IPS-20b (cell line): ENCODE results near the gene TRPM2.
A peak's percentile ranks its signal among the peaks of the same experiment; 100 is the strongest.

Experiments
- H3K27ac ChIP-seq: one replicate; pipeline ENCODE4 v1.5.1; 2013; ENCODE audit warnings: low read length
- H3K27me3 ChIP-seq: 2 replicates; pipeline ENCODE4 v1.6.1; 2013; ENCODE audit warnings: mild to moderate bottlenecking, low read length, inconsistent platforms; ENCODE audit not compliant: insufficient read depth
- H3K36me3 ChIP-seq: 2 replicates; pipeline ENCODE4 v1.6.1; 2013; ENCODE audit warnings: low read depth, mild to moderate bottlenecking, inconsistent platforms, low read length, moderate library complexity; ENCODE audit not compliant: insufficient read depth
- H3K4me1 ChIP-seq: 2 replicates; pipeline ENCODE4 v1.6.1; 2013; ENCODE audit warnings: mild to moderate bottlenecking, control low read depth, inconsistent platforms, low read length, moderate library complexity; ENCODE audit not compliant: insufficient read depth
- H3K4me3 ChIP-seq: 2 replicates; pipeline ENCODE4 v1.5.1; 2013; ENCODE audit warnings: mild to moderate bottlenecking, low read length, inconsistent platforms
- H3K9ac ChIP-seq: 2 replicates; pipeline ENCODE4 v1.6.1; 2013; ENCODE audit warnings: low read depth, mild to moderate bottlenecking, inconsistent platforms, low read length, moderate library complexity
- H3K9me3 ChIP-seq: 2 replicates; pipeline ENCODE4 v1.6.1; 2013; ENCODE audit warnings: mild to moderate bottlenecking, low read depth, low read length, inconsistent platforms; ENCODE audit not compliant: insufficient read depth

TRPM2 gene

GRCh38 chr21:44448651-44449131 lies 95.3 kb downstream of the TRPM2 start:
- H3K4me1 ChIP-seq: no peaks in the 10 kb centered on the region
- no peak overlapping the region for H3K27ac ChIP-seq
- no peaks in the 10 kb centered on the region for H3K36me3 ChIP-seq
- peaks cover under 1% of the 10 kb centered on the region for H3K27me3 ChIP-seq
- no peak overlapping the region for H3K4me3 ChIP-seq
- H3K9ac ChIP-seq: no peak overlapping the region
- H3K9me3 ChIP-seq: no peaks in the 10 kb centered on the region

- Histone ChIP-seq H3K27ac (no peak overlapping the region), H3K9me3 (no peaks in the 10 kb centered on the region), H3K27me3 (peaks cover 8% of the 10 kb centered on the region), H3K9ac (no peak overlapping the region), H3K4me3 (no peak overlapping the region), H3K36me3 (no peaks in the 10 kb centered on the region), H3K4me1 (no peaks in the 10 kb centered on the region)
These were observed 96.3 kb downstream of the TRPM2 start for GRCh38 chr21:44449473-44450363.

DNA sequence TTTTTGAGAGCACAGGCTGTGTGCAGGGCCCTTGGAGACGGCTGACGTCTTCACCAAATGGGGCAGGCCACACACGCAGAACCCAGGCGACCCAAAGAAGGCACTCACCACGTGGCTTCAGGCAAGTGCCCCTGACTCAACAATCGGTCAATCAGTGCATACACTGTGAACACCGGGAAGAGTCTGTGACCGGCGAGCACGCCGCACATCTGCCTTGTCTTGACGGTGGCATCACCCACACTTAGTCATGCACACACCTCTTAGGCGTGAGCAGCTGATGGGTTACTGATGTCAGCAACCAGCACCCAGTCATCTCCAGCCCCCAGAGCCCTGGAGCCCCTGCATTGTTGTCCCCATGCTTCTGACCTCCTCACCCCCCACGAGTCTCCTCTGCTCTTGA lies 97.0 kb downstream of the TRPM2 start:
- Histone ChIP-seq H3K4me1 (no peaks in the 10 kb centered on the region), H3K9me3 (no peaks in the 10 kb centered on the region), H3K36me3 (no peaks in the 10 kb centered on the region), H3K9ac (no peak overlapping the region), H3K27ac (no peak overlapping the region), H3K4me3 (no peak overlapping the region), H3K27me3 (peaks cover 8% of the 10 kb centered on the region)

- Histone ChIP-seq H3K27ac (no peak overlapping the region), H3K36me3 (no peaks in the 10 kb centered on the region), H3K27me3 (peaks cover 9% of the 10 kb centered on the region), H3K4me1 (no peaks in the 10 kb centered on the region), H3K9ac (no peak overlapping the region), H3K4me3 (no peak overlapping the region), H3K9me3 (no peaks in the 10 kb centered on the region)
These were observed 97.6 kb downstream of the TRPM2 start for GRCh38 chr21:44450999-44451398.

DNA sequence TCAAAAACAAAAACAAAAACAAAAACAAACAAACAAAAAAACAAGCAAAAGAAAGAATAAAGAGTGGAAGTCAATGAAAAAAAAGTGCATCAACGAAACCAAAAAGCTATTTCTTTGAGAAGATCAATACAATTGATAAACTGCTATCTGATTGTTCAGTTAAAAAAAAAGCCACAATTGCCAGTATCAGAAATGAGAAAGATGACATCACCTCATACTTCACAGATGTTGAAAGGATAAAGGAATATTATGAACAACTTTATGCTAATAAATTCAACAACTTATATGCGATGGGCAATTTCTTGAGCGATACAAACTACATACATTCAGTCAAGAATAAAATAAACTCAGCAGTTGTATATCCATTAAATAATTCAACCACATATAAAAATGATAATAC lies 99.7 kb downstream of the TRPM2 start:
- no peaks in the 10 kb centered on the region for H3K4me1 ChIP-seq
- H3K27me3 ChIP-seq: peaks cover 15% of the 10 kb centered on the region
- no peaks in the 10 kb centered on the region for H3K9me3 ChIP-seq
- H3K27ac ChIP-seq: no peak overlapping the region
- no peak overlapping the region for H3K9ac ChIP-seq
- no peaks in the 10 kb centered on the region for H3K36me3 ChIP-seq
- no peak overlapping the region for H3K4me3 ChIP-seq

GRCh38 chr21:44454058-44454457 lies 100.6 kb downstream of the TRPM2 start:
- Histone ChIP-seq H3K27ac (no peak overlapping the region), H3K27me3 (peaks cover 15% of the 10 kb centered on the region), H3K4me1 (no peaks in the 10 kb centered on the region), H3K36me3 (no peaks in the 10 kb centered on the region), H3K9ac (no peak overlapping the region), H3K4me3 (no peak overlapping the region), H3K9me3 (no peaks in the 10 kb centered on the region)

DNA sequence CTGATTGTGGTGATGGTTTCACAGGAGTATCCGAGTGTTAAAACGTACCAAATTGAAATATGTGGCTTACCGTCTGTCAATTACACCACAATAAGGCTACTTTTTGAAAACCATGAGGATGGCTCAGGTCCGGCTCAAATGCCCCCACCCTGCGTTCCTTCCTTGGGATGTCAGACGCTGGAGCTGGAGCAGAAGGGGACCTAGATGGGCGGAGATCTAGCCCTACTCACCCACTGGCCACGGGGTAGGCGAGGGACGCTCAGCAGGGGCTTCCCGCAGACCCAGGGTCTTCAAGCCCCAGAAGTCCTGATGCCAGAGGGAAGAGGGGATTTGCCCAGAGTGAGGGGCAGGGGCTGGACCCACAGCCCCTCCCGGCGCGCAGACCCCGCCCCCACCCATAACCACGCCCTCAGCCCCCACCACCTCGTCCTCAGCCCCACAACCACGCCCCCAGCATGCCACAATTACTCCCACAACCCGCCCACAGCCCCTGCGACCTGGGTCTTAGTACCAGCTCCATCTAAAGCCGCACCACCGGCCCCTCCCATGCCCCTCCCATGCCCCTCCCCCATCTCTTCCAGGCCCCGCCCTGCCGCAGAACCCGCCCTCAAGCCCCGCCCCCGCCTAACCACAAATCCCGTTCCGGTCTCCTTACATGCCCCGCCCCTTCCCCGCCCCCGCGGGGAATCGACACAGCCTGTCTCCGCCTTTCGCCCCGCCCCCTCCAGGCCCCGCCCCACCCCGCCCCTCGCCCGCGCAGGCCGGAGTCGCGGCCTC lies 101.5 kb downstream of the TRPM2 start, which contains the start of gene LRRC3:
Gene LRRC3 (plus strand): TSS at position 764 of the 777 bp plus-strand sequence. CDS start 1,135 bp downstream, outside the sequence.
- H3K4me1 ChIP-seq: no peaks in the 10 kb centered on the region
- no peak within 1 kb of the TSS for H3K27ac ChIP-seq
- no peak within 1 kb of the TSS for H3K9ac ChIP-seq
- no peaks in the 10 kb centered on the region for H3K36me3 ChIP-seq
- peaks cover 15% of the 10 kb centered on the region for H3K27me3 ChIP-seq
- H3K4me3 ChIP-seq: peak within 1 kb of the TSS; percentile 71
- H3K9me3 ChIP-seq: no peaks in the 10 kb centered on the region

DNA sequence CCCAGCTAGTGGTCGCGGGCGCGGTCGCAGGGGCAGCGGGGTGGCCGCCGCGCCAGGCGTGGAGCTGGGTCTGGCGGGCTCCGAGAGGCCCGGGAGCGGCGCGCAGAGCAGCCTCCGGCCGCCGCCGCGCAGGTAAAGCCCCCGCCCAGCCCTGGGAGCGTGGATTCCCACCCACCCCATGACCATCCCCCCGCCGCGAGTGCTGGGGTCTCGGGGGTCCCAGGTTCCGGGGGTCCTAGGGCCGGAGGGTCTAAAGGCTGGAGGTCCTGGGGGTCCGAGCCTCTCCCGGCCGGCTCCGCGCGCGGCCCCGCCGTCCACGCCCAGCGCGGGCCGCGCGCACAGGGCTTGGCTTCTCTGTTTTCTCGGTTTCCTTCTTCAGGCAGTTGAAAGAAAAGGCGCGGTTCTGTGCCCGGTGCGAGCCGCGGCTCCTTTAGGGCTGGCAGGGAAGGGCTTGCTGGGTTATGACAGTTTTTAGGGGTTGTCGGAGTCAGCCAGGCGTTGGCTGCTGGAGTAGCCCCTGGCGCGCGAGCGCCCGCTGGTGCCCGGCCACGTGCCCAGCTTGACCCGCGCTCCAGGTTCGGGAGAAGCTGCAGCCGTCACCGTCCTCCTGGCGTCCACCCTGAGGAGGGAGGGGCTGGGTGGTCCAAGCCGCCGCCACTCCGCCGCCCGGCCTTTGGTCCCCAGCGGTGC lies 102.2 kb downstream of the TRPM2 start:
- no peaks in the 10 kb centered on the region for H3K4me1 ChIP-seq
- H3K36me3 ChIP-seq: no peaks in the 10 kb centered on the region
- no peak overlapping the region for H3K9ac ChIP-seq
- peaks cover 15% of the 10 kb centered on the region for H3K27me3 ChIP-seq
- H3K27ac ChIP-seq: no peak overlapping the region
- no peaks in the 10 kb centered on the region for H3K9me3 ChIP-seq
- H3K4me3 ChIP-seq: peak overlapping the region; percentile 66; the same call in 1 of the 2 replicates

DNA sequence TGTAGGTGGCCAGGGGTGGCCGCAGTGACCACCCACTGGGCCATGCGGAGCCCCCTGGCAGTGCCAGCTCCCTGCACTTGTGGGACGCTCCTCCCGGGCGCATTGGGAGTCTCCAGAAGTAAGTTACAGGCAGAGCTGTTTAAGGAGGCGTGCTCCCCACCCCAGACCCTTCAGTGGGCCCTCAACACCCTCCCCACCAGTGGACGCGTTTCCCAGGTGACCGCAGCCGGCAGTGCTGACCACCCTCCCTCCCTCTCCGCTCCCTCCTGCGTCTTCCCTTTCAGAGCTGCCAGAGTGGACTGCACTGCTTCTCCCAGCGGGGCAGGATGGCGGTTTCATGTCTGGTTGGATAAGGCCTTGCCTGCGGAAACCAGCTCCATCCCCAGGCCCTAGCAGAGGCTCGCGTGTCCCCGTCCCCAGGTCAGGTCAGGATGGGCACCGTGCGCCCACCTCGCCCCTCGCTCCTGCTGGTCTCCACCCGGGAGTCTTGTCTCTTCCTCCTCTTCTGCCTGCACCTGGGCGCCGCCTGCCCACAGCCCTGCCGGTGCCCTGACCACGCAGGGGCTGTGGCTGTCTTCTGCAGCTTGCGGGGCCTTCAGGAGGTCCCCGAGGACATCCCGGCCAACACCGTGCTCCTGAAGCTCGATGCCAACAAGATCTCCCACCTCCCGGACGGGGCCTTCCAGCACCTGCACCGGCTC lies 102.9 kb downstream of the TRPM2 start:
- H3K9ac ChIP-seq: no peak overlapping the region

GRCh38 chr21:44456915-44457736 lies 103.7 kb downstream of the TRPM2 start:
- H3K4me3 ChIP-seq: no peak overlapping the region
- no peak overlapping the region for H3K27ac ChIP-seq
- H3K4me1 ChIP-seq: no peaks in the 10 kb centered on the region
- H3K36me3 ChIP-seq: no peaks in the 10 kb centered on the region
- H3K27me3 ChIP-seq: peaks cover 15% of the 10 kb centered on the region
- H3K9ac ChIP-seq: no peak overlapping the region
- H3K9me3 ChIP-seq: no peaks in the 10 kb centered on the region

More for the DNA sequence above, 102.9 kb downstream of the TRPM2 start:
- no peaks in the 10 kb centered on the region for H3K36me3 ChIP-seq
- H3K27me3 ChIP-seq: peaks cover 15% of the 10 kb centered on the region
- no peaks in the 10 kb centered on the region for H3K4me1 ChIP-seq
- H3K9me3 ChIP-seq: no peaks in the 10 kb centered on the region
- peak overlapping the region; percentile 66; the same call in 1 of the 2 replicates for H3K4me3 ChIP-seq
- H3K27ac ChIP-seq: no peak overlapping the region
